AG10803 (cell line): ENCODE measurements around the gene SIN3B.

Source experiments
- DNase-seq: peaks from one replicate; pipeline ENCODE4 v3.0.0; 2010; ENCODE audit warnings: low read depth
- H3K4me3 ChIP-seq: 2 replicates; pipeline ENCODE4 v1.5.1; 2011; ENCODE audit warnings: mild to moderate bottlenecking, low read length, control low read depth
- TF ChIP-seq, protein P1 (sequence below): conservative IDR thresholded peaks from 2 replicates; pipeline ENCODE4 v1.5.1; 2011; ENCODE audit warnings: mild to moderate bottlenecking, low read length, control low read depth, inconsistent platforms

SIN3B gene, protein sequence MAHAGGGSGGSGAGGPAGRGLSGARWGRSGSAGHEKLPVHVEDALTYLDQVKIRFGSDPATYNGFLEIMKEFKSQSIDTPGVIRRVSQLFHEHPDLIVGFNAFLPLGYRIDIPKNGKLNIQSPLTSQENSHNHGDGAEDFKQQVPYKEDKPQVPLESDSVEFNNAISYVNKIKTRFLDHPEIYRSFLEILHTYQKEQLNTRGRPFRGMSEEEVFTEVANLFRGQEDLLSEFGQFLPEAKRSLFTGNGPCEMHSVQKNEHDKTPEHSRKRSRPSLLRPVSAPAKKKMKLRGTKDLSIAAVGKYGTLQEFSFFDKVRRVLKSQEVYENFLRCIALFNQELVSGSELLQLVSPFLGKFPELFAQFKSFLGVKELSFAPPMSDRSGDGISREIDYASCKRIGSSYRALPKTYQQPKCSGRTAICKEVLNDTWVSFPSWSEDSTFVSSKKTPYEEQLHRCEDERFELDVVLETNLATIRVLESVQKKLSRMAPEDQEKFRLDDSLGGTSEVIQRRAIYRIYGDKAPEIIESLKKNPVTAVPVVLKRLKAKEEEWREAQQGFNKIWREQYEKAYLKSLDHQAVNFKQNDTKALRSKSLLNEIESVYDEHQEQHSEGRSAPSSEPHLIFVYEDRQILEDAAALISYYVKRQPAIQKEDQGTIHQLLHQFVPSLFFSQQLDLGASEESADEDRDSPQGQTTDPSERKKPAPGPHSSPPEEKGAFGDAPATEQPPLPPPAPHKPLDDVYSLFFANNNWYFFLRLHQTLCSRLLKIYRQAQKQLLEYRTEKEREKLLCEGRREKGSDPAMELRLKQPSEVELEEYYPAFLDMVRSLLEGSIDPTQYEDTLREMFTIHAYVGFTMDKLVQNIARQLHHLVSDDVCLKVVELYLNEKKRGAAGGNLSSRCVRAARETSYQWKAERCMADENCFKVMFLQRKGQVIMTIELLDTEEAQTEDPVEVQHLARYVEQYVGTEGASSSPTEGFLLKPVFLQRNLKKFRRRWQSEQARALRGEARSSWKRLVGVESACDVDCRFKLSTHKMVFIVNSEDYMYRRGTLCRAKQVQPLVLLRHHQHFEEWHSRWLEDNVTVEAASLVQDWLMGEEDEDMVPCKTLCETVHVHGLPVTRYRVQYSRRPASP

DNA sequence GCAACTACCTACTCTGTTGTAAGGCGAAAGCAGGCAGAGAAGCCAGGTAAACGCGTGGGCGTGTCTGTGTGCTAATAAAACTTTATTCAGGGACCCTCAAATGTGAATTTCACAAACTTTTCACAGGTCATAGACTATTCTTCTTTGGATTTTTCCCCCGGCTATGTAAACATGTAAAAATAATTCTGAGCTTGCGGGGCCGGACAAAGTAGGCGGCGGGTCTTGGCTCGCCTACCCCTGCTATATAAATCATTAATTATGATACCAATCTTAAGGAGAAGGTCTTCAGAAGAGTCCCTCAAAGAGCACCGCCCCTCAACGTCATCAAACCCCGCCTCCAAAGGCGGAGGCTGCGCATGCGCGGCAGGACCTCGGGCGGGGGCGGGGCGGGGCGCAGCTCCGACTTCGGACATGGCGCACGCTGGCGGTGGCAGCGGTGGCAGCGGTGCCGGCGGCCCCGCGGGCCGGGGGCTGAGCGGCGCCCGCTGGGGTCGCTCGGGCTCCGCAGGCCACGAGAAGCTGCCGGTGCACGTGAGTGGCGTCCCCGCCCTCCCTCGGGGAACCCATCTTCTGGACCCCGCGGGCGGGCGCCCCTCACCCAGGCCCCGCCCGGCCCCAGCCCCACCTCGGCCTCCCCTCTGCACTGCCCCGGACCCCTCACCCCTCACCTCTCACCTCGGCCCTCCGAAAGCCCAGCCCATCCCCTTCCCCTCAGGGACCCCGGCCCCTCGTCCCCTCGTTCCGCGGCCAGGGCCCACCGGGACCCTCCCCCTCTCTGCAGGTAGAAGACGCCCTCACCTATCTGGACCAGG lies at the start of gene SIN3B:
Gene SIN3B (plus strand): TSS at position 389 of the 812 bp plus-strand sequence. CDS start 23 bp downstream, at position 412.
- DNase-seq = peak; percentile 86
- TF ChIP-seq, protein P1, sequence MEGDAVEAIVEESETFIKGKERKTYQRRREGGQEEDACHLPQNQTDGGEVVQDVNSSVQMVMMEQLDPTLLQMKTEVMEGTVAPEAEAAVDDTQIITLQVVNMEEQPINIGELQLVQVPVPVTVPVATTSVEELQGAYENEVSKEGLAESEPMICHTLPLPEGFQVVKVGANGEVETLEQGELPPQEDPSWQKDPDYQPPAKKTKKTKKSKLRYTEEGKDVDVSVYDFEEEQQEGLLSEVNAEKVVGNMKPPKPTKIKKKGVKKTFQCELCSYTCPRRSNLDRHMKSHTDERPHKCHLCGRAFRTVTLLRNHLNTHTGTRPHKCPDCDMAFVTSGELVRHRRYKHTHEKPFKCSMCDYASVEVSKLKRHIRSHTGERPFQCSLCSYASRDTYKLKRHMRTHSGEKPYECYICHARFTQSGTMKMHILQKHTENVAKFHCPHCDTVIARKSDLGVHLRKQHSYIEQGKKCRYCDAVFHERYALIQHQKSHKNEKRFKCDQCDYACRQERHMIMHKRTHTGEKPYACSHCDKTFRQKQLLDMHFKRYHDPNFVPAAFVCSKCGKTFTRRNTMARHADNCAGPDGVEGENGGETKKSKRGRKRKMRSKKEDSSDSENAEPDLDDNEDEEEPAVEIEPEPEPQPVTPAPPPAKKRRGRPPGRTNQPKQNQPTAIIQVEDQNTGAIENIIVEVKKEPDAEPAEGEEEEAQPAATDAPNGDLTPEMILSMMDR = no peak
- H3K4me3 ChIP-seq = peak within 1 kb of the TSS; percentile 89

DNA sequence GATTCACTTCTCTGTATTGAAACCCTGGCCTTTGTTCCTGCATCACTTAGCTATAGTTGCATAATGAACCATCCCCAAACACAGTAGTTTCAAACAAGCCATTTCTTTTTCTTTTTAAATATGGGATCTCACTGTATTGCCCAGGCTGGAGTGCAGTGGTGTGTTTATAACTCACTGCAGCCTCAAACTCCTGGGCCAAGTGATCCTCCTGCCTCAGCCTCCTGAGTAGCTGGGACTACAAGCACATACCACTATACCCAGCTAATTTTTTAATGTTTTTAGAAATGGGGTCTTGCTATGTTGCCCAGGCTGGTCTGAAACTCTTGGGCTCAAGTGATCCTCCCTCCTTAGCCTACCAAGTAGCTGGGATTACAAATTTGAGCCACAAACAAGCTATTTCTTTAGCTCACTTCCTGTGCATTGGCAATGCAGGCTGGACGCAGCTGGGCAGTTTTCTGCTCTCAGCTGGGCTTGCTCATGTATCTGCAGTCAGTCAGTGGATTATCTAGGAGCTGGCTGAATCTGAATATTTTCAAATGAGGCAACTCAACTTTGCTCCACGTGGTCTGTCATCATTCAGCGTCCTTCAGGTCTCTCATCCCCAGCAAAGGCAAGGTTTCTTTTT lies 49.5 kb upstream of the SIN3B start:
- peak; percentile 4 for DNase-seq
- TF ChIP-seq, protein P1 = no peak
- H3K4me3 ChIP-seq = no peak overlapping the region

DNA sequence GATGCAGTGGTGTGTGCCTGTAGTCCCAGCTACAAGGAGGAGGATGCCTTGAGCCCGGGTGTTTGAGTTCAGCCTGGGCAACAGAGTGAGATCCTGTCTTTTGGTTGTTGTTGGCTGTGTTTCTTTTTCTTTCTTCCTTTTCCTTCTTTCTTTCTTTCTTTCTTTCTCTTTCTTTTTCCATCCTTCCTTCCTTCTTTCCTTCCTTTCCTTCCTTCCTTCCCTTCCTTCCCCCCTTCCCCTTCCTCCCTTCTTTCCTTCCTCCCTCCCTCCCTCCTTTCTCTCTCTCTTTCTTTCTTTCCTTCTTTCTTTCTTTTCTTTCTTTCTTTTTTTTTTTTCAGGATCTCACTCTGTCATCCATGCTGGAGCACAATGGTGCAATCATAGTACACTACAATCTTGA lies 46.5 kb upstream of the SIN3B start:
- no peak for DNase-seq
- TF ChIP-seq, protein P1 = no peak
- no peak overlapping the region for H3K4me3 ChIP-seq

DNA sequence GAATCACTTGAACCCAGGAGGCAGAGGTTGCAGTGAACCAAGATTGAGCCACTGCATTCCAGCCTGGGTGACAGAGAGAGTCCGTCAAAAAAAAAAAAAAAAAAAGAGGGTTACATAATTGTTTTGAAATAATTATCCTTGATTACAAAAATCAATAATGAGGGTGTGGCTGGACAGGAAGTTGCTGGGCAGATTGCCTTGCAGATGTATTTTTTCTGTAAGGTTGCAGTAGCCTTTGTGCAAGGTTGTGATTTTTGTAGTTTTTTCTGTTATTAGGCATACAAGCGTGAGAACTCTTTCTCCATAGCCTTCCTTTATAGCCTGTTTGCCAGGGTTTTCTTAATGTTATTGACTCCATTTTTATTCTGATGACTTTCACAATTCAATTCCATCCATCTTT lies 40.7 kb upstream of the SIN3B start:
- H3K4me3 ChIP-seq = no peak overlapping the region
- TF ChIP-seq, protein P1 = no peak
- DNase-seq = no peak

DNA sequence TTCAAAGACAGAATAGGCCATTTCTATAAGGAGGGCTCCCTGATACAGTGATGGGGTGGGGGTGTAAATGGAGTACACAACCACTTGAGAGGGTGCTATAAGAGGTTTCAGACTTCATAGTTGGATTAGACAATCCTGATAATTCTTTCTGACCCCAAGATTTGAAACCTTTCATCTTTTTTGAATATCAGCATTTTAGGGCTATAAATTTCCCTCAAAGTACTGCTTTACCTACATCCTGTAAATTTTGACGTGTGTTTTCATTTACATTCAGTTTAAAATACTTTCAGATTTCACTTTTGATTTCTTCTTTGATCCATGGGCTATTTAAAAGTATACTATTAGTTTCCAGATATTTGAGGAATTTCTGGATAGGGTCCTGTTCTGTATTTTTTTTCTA lies 40.0 kb upstream of the SIN3B start:
- DNase-seq = no peak
- TF ChIP-seq, protein P1 = no peak

DNA sequence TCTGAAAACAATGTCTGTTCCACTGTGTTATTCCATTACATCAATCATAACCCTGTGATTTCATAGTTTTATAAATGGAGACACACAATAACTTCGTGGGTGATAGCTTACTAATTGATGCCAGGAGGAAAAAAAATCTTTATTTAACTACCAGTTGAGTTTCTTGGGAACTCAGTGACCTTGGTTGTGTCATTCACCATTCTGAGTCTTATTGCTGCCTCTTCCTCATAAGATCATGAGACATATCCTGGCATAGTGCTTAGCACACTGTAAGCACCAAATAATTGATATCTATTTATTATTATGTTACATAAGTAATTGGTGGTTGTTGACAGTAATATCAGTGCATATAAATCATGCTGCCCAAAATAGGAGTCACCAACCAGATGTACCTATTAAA lies 39.1 kb upstream of the SIN3B start:
- no peak overlapping the region for H3K4me3 ChIP-seq
- no peak for DNase-seq
- TF ChIP-seq, protein P1 = no peak

More for the DNA sequence above, 40.0 kb upstream of the SIN3B start:
- no peak overlapping the region for H3K4me3 ChIP-seq
